GM12874 (cell line): Measurements from ENCODE around the gene PTPRD.

Source experiments
- CTCF ChIP-seq: IDR thresholded peaks from 2 replicates; pipeline ENCODE4 v1.5.1; 2011; ENCODE audit warnings: low read depth, mild to moderate bottlenecking, control low read depth, low read length, moderate library complexity; ENCODE audit not compliant: insufficient read depth

Gene PTPRD

GRCh38 chr9:9091387-9091786 is 1521.4 kb downstream of the PTPRD start:
- TF ChIP-seq CTCF = no peak

DNA sequence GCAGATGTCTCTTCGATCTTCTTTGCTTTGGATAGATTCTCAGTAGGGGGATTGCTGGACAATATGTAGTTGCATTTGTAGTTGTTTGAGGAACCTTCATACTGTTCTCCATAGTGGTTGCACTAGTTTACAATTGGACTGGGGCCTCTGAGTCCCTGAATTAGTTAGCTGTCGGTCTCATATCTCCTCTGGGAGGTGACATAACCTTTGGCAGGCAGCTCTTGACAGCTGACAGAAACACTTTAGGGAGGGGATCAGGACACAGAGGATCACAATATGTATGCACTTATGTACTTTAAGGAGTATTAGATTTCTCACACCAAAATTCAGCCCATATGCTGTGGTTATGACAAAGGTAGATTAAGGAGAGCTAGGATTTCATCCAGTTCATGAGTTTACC is 1533.3 kb downstream of the PTPRD start:
- TF ChIP-seq CTCF = no peak

GRCh38 chr9:9078301-9078700 is 1534.5 kb downstream of the PTPRD start:
- TF ChIP-seq CTCF = no peak

GRCh38 chr9:9061627-9062026 is 1551.2 kb downstream of the PTPRD start:
- no peak for TF ChIP-seq CTCF

GRCh38 chr9:9054354-9054992 is 1558.3 kb downstream of the PTPRD start:
- no peak for TF ChIP-seq CTCF

DNA sequence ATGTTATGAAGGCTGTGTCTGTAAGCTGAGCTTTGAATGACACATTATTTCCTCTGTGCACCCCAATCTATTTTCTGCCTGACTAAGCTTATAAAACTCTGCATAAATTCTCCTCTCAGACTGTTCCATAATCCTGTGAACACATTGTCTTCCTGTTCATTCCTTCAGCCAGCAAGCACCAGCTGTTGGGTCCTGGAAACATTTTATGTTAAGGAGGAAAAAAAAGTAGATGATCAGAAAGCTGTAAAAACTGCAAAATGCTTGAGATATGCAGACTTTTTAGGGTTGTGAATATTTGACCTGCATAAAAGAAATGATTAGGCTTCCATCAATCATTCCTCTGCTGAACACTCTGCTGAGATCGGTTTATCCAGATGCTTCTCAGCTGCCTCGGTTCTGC is 1567.2 kb downstream of the PTPRD start:
- TF ChIP-seq CTCF = no peak

GRCh38 chr9:9045072-9045471 is 1567.7 kb downstream of the PTPRD start:
- TF ChIP-seq CTCF = no peak
